Daoy (cell line): ENCODE measurements around the gene HTR2A. TPM values are rescaled to one million over a fixed set of nuclear protein-coding genes. Genes with fewer than 3 reads are reported as not detected.
"Not testable (repeated sequence)": the region's sequence is repeated elsewhere in the genome, so short reads cannot be mapped to it uniquely, and the experiment has no call there.

Source experiments
- DNase-seq: peaks from one replicate; pipeline ENCODE4 v3.0.0-alpha.2; 2015; ENCODE audit warnings: low read depth
- total RNA-seq: library from RNA; depleted of rRNA; stranded (reverse); fragments of >200 nt; shearing (Covaris generic); gene quantifications from 2 replicates; pipeline ENCODE4 v1.2.3, GENCODE V29; 2014; rRNA removed

Gene HTR2A
- total RNA-seq, 1 experiment from 2014 or later, result 0.11 TPM

- DNase-seq, result no peak
Measured at GRCh38 chr13:46810440-46810839, 86.4 kb downstream of the HTR2A start.

DNA sequence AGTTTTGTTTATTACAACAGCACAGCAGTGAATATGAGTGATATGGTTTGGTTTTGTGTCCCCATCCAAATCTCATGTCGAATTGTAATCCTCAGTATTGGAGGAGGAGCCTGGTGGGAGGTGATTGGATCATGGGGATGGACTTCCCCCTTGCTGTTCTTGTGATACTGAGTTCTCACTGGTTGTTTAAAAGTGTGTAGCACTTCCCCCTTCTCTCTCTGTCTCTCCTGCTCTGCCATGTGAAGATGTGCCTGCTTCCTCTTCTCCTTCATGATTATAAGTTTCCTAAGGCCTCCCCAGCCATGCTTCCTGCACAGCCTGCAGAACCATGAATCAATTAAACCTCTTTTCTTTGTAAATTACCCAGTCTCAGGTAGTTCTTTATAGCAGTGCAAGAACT is 91.9 kb downstream of the HTR2A start:
- DNase-seq, result not testable (repeated sequence)

- DNase-seq, result peak; percentile 86
Measured at GRCh38 chr13:46804391-46804815, 92.5 kb downstream of the HTR2A start.

- DNase-seq, result peak; percentile 27
Measured at GRCh38 chr13:46803586-46803985, 93.3 kb downstream of the HTR2A start.

GRCh38 chr13:46801858-46802257 is 95.0 kb downstream of the HTR2A start:
- DNase-seq, result no peak

GRCh38 chr13:46799139-46799538 is 97.7 kb downstream of the HTR2A start:
- DNase-seq, result no peak

DNA sequence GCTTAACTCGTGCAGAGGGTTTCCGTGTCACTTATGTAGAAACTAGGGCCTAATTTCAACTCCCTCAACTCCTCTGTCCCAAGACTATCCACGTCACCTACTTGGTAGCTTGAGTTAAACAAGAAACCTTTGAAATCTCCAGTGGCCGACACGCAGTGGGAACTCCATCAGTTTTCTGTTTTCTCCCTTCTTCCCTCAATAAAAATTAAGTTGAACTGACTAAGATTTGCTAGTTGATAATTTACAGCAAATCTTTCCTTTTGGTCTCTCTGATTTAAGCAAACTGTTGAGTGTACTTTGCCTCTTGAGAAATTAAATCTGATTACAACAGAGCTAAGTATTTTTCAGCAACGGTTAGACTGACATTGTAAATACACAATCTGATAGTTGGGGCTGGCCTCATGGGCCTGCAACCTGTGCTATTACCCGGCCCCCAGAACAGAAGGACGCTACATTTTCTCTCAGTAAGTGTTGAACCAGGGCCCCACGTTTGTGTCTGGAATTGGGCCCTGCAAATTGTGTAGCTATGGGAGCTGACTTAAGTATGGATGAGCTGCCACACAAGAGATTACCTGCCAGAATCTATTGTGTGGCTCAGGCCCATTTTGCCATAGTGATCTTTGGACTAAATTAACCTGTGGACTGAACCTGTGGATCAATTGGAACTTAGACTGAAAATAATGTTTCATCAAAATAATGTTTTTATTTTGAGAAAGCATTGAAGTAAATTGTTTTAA is 99.2 kb downstream of the HTR2A start:
- no peak for DNase-seq

GRCh38 chr13:46796515-46797474 is 100.1 kb downstream of the HTR2A start, which contains the start of gene ESD:
Gene ESD, minus strand, starts transcription at chr13:46797161. Its CDS starts 5,748 bp downstream, at chr13:46791413.
- DNase-seq, result peak; percentile 87

DNA sequence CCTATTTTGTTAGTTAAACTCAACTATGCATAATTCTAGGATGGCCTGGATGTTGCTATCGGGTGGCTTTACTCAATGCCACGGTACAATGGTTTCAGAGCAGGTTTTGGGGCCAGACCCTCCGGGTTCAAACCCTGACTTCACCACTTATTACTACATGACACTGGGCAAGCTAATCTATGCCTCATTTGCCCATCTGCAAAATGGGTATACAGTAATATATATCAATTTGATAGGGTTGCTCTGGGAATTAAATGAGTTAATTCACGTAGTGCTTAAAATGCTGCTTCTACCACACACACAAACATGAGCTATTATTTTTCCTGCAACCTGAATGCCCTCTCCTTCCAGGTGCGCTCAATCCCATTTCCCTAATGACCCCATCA is 100.7 kb downstream of the HTR2A start:
- DNase-seq, result no peak

GRCh38 chr13:46795321-46795720 is 101.5 kb downstream of the HTR2A start:
- DNase-seq, result no peak

DNA sequence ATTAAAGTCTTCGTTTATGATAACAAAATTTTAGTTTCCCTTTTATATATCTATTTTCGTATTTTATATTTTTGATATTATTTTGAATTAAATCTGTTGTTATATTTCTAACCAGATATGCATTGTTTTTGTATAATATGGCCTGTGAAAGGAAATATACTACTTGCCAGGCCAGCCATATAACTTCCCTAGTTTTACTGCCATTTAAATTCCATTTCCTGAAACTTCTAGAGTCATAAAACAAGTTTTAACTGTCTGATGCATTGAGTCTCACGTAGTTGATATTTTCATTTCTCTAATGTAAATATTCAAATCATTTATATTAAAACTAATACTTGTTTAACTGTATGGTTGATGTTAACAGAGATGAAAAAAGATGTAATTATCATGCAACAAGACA is 113.3 kb downstream of the HTR2A start:
- no peak for DNase-seq

DNA sequence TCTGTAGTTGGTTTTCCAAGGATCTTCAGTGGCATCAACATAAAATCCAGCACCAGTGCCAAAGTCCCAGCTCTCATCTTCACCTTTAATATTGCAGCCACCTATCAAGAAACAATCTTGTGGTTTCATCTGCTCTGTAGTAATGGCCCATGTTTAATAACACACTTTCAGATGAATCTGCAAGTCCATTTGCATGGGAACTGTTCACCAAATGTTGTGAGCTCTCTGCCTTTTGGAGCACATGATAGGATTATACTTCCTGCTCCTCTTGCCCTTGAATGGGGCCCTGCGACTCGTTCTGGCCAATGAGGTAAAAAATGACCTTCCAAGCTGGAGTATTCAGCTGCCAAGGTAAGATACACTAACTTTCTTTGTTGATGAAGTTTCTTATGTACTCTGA is 114.2 kb downstream of the HTR2A start:
- DNase-seq, result no peak

GRCh38 chr13:46782066-46782465 is 114.8 kb downstream of the HTR2A start:
- DNase-seq, result no peak

Other genes with a start within 250 kb of the HTR2A start
- gene ESD, start 99.9 kb downstream of the HTR2A start, total RNA-seq, result 70.2 and 78.3 TPM in 2 replicates